GM12878 (cell line): ENCODE measurements around the gene SNCA. TPM values are rescaled to one million over a fixed set of nuclear protein-coding genes. Genes with fewer than 3 reads are reported as not detected.

ENCODE experiments used
- ATAC-seq: fragments of 200-7000 bp; cut with Tn5 transposase; 3 replicates; pipeline ENCODE4 v1.9.1; 2020; ENCODE audit warnings: mild to moderate bottlenecking, moderate library complexity
- BruUV-seq: library from RNA; stranded (reverse); fragments of 400-500 nt; replicated peaks from 2 replicates; lab custom pipeline; 2021; lab: Mats Ljungman, UMichigan
- CTCF ChIA-PET: fragments of 300-600 bp; sonication (Branson Sonifier 250); formaldehyde crosslinking; extraction: SDS; loops from one replicate; lab custom pipeline; 2021; ENCODE audit warnings: inconsistent platforms; lab: Yijun Ruan, JAX
- POLR2A ChIA-PET: fragments of 350-600 bp; formaldehyde crosslinking; extraction: SDS; loops from one replicate; lab custom pipeline; 2021; ENCODE audit warnings: inconsistent platforms; lab: Charles Lee
- RAD21 ChIA-PET: fragments of 300-600 bp; sonication (Branson Sonifier 250); formaldehyde crosslinking; loops from one replicate; lab custom pipeline; 2023; ENCODE audit warnings: antibody characterized with exemption; ENCODE audit not compliant: unreplicated experiment; lab: Charles Lee
- SMC1A ChIA-PET: fragments of 300-600 bp; sonication (Branson Sonifier 250); formaldehyde crosslinking; loops from one replicate; lab custom pipeline; 2023; ENCODE audit not compliant: unreplicated experiment, uncharacterized antibody; lab: Charles Lee
- DNase-seq: peaks from one replicate; pipeline ENCODE4 v3.0.0-alpha.2; 2011; ENCODE audit warnings: low read depth, low spot score
- FAIRE-seq: peaks from 3 replicates; lab custom pipeline; 2011; peaks lifted over from hg19 to GRCh38; lab: Jason Lieb, UNC
- H2AFZ ChIP-seq: 2 replicates; pipeline ENCODE4 v1.6.0; 2011; ENCODE audit warnings: low read depth, low read length, control low read depth; ENCODE audit not compliant: control insufficient read depth
- H3K27ac ChIP-seq: 2 replicates; pipeline ENCODE4 v1.5.1; 2011; ENCODE audit warnings: control low read depth; ENCODE audit not compliant: control insufficient read depth, insufficient read depth
- H3K27me3 ChIP-seq, 2 experiments: replicated peaks in 1 of 2; 2 replicates each; pipeline versions ENCODE4 v1.6.0 to v1.6.1; 2011; ENCODE audit warnings: low read length in 1 of 2; ENCODE audit not compliant: control insufficient read depth in 2 of 2, insufficient read depth in 2 of 2
- H3K36me3 ChIP-seq, 2 experiments: 2 replicates each; pipeline ENCODE4 v1.5.1; 2011; ENCODE audit warnings: low read length in 1 of 2; ENCODE audit not compliant: control insufficient read depth in 2 of 2, insufficient read depth in 2 of 2
- H3K4me1 ChIP-seq: 2 replicates; pipeline ENCODE4 v1.6.1; 2011; ENCODE audit warnings: mild to moderate bottlenecking, low read length, moderate library complexity, mixed read lengths; ENCODE audit not compliant: control insufficient read depth, insufficient read depth
- H3K4me2 ChIP-seq: 2 replicates; pipeline ENCODE4 v1.6.0; 2011; ENCODE audit warnings: control low read depth; ENCODE audit not compliant: control insufficient read depth, insufficient read depth
- H3K4me3 ChIP-seq: fragments of 200-600 bp; sonication (generic); 2 replicates; pipeline ENCODE4 v1.5.1; 2016
- H3K79me2 ChIP-seq: 2 replicates; pipeline ENCODE4 v1.6.0; 2011; ENCODE audit warnings: low read length; ENCODE audit not compliant: control insufficient read depth, insufficient read depth
- H3K9ac ChIP-seq: 2 replicates; pipeline ENCODE4 v1.8.0; 2011; ENCODE audit warnings: low read length, control low read depth, mixed read lengths; ENCODE audit not compliant: control insufficient read depth, insufficient read depth
- H3K9me3 ChIP-seq: replicated peaks from 3 replicates; pipeline ENCODE4 v1.5.1; 2011; ENCODE audit warnings: mild to moderate bottlenecking, low read length; ENCODE audit not compliant: control insufficient read depth, insufficient read depth
- H4K20me1 ChIP-seq: 2 replicates; pipeline ENCODE4 v1.6.0; 2011; ENCODE audit not compliant: control insufficient read depth, insufficient read depth
- ETV6 ChIP-seq, 2 experiments: fragments of 450-650 bp in 1 of 2; IDR thresholded peaks in 1 of 2; conservative IDR thresholded peaks in 1 of 2; 2 replicates each; pipeline ENCODE4 v1.6.1; 2014; ENCODE audit warnings: antibody characterized with exemption in 1 of 2, borderline replicate concordance in 1 of 2, low read depth in 1 of 2, mild to moderate bottlenecking in 1 of 2, moderate library complexity in 1 of 2
- FOXK2 ChIP-seq: fragments of 450-650 bp; IDR thresholded peaks from 2 replicates; pipeline ENCODE4 v1.6.1; 2017; ENCODE audit warnings: mild to moderate bottlenecking, moderate library complexity
- IRF5 ChIP-seq: fragments of 450-650 bp; IDR thresholded peaks from 2 replicates; pipeline ENCODE4 v1.6.1; 2017; ENCODE audit warnings: borderline replicate concordance
- NFYA ChIP-seq: IDR thresholded peaks from 2 replicates; pipeline ENCODE4 v1.6.1; 2011; ENCODE audit warnings: low read depth, mild to moderate bottlenecking, low read length, improper control_type of control experiment, borderline replicate concordance
- USF2 ChIP-seq: IDR thresholded peaks from 2 replicates; pipeline ENCODE4 v1.6.1; 2011; ENCODE audit warnings: low read depth, low read length, improper control_type of control experiment, borderline replicate concordance
- WRNIP1 ChIP-seq: IDR thresholded peaks from 2 replicates; pipeline ENCODE4 v1.6.1; 2011; ENCODE audit warnings: low read depth, low read length, improper control_type of control experiment, borderline replicate concordance
- ZBTB40 ChIP-seq: fragments of 450-650 bp; IDR thresholded peaks from 2 replicates; pipeline ENCODE4 v1.6.1; 2016; ENCODE audit warnings: mild to moderate bottlenecking, moderate library complexity, borderline replicate concordance
- ZNF217 ChIP-seq: fragments of 450-650 bp; IDR thresholded peaks from 2 replicates; pipeline ENCODE4 v1.6.1; 2017; ENCODE audit warnings: antibody characterized with exemption, mild to moderate bottlenecking
- WGBS: methylation state at CpG from one replicate; pipeline ENCODE4 v1.1.6; 2016; ENCODE audit warnings: low lambda C conversion rate; ENCODE audit not compliant: insufficient replicate concordance, insufficient coverage; ENCODE audit errors: missing lambda C conversion rate; 5-methylcytosine and 5-hydroxymethylcytosine counted together
- in situ Hi-C: fragments of 300-500 bp; cut with MboI; formaldehyde crosslinking; loops from 9 replicates; pipeline ENCODE4 v1.14.3; 2018; ENCODE audit warnings: mixed read lengths
- intact Hi-C: fragments of 100-400 bp; cut with micrococcal nuclease; formaldehyde crosslinking; loops from one replicate; pipeline ENCODE4 v1.14.2; 2022; ENCODE audit not compliant: unreplicated experiment
- polyA plus RNA-seq, 11 experiments: library from polyadenylated mRNA; depleted of rRNA in 4 of 11; unstranded in 6 of 11; stranded (reverse) in 5 of 11; fragments of >200 nt; fragmentation: Nextera tagmentation in 4 of 11; fragmentation: Illumina TruSeq in 1 of 11; extraction: Ambion mirVana in 4 of 11; extraction: Trizol in 1 of 11; gene quantifications; 1 replicate in 1 of 11; 2 replicates in 10 of 11; pipeline versions ENCODE4 v1.2.1 to v1.2.3, GENCODE V29; 2011 to 2016; ENCODE audit warnings: inconsistent platforms in 2 of 11, missing spikeins in 2 of 11, low read depth in 1 of 11
- total RNA-seq, 4 experiments: library from RNA; depleted of rRNA in 3 of 4; stranded (reverse); fragments of >200 nt in 3 of 4; fragmentation: Illumina TruSeq in 1 of 4; extraction: Trizol in 1 of 4; gene quantifications; 2 replicates each; pipeline versions ENCODE4 v1.2.1 to v1.2.3, GENCODE V29; 2013 to 2021

Gene SNCA
- total and polyA plus RNA-seq, 10 of the 15 experiments (the other 5 are each of a cell fraction or from before 2014, with no cell fraction given) = 0.22 TPM; not detected in 9

GRCh38 chr4:89715631-89716030 lies 121.3 kb downstream of the SNCA start:
- WGBS = 100% methylated on average over 1 of the region's 1 CpG
- POLR2A ChIA-PET = no interaction called here
- intact Hi-C loops (no loop called here), in situ Hi-C loops (no loop called here)
- CTCF ChIA-PET = no interaction called here
- Histone ChIP-seq H4K20me1 (no peaks in the 10 kb centered on the region), H3K4me2 (no peak overlapping the region), H3K4me1 (no peaks in the 10 kb centered on the region), H3K27me3 (no peaks in the 10 kb centered on the region), H3K9me3 (no peaks in the 10 kb centered on the region), H3K36me3 (no peaks in the 10 kb centered on the region), H3K27ac (no peak overlapping the region), H3K9ac (no peak overlapping the region), H3K79me2 (no peaks in the 10 kb centered on the region), H3K4me3 (no peak overlapping the region), H2AFZ (no peak overlapping the region)
- no peak for ATAC-seq
- SMC1A ChIA-PET = no interaction called here
- RAD21 ChIA-PET = no interaction called here
- DNase-seq = no peak
- no TSS peak for BruUV-seq
- FAIRE-seq = no peak
- TF ChIP-seq FOXK2 (no peak), WRNIP1 (no peak), IRF5 (no peak)

- SMC1A ChIA-PET = no interaction called here
- intact Hi-C loops = no loop called here
- WGBS = 55% methylated on average over 4 of the region's 4 CpGs
- BruUV-seq = no TSS peak
- no peaks in the 10 kb centered on the region for H3K9me3 ChIP-seq
- H3K4me3 ChIP-seq = no peak overlapping the region
- FAIRE-seq (no peak), DNase-seq (no peak), ATAC-seq (no peak)
- H3K36me3 ChIP-seq = no peaks in the 10 kb centered on the region
- POLR2A ChIA-PET = no interaction called here
- H3K4me1 ChIP-seq = no peaks in the 10 kb centered on the region
- H3K9ac ChIP-seq = no peak overlapping the region
- H3K27ac ChIP-seq = no peak overlapping the region
- no peak overlapping the region for H2AFZ ChIP-seq
- no peaks in the 10 kb centered on the region for H4K20me1 ChIP-seq
- no peaks in the 10 kb centered on the region for H3K27me3 ChIP-seq
- RAD21 ChIA-PET = no interaction called here
- in situ Hi-C loops = no loop called here
- no peaks in the 10 kb centered on the region for H3K79me2 ChIP-seq
- CTCF ChIA-PET = interaction anchor here (1.1 to 1.3 kb wide), 2 partner anchors 8 to 12 kb away, joined by 3 read pairs; no protein-coding TSS in a partner anchor
- H3K4me2 ChIP-seq = no peak overlapping the region
- TF ChIP-seq ZBTB40 (no peak), USF2 (no peak), ETV6 (conservative IDR thresholded peaks at IDR 0.05 in 1 of 2, IDR thresholded peaks at IDR 0.05 in 1 of 2; ENCODE audit: borderline replicate concordance in 1 of 2, low read depth in 1 of 2) (no peak), NFYA (no peak), ZNF217 (no peak)
Observed at GRCh38 chr4:89712827-89713226, 124.1 kb downstream of the SNCA start.
